Heart left ventricle (tissue), 16 donors: Measurements from ENCODE around the gene CD300LG. TPM values are rescaled to one million over a fixed set of nuclear protein-coding genes. Genes with fewer than 3 reads are reported as not detected.

Experiments used
- ATAC-seq, 4 donors: fragments of 200-7000 bp; cut with Tn5 transposase; one replicate each; pipeline ENCODE4 v1.9.1; 2020 to 2022; ENCODE audit warnings: moderate library complexity in 4 of 4, mild to moderate bottlenecking in 3 of 4, moderate number of reproducible peaks in 1 of 4
- DNase-seq, 5 donors: peaks; one replicate each; pipeline ENCODE4 v3.0.0-alpha.2; 2020
- H3K27ac ChIP-seq, 12 donors: fragments of 200-600 bp; sonication (generic) in 4 of 12; one replicate each; pipeline versions ENCODE4 v1.5.0 to v1.8.0; 2016 to 2022; ENCODE audit warnings: mild to moderate bottlenecking in 2 of 12
- H3K27me3 ChIP-seq, 9 donors: fragments of 200-600 bp; sonication (generic) in 2 of 9; one replicate each; pipeline versions ENCODE4 v1.5.1 to v1.8.0; 2016 to 2022; ENCODE audit warnings: mild to moderate bottlenecking in 3 of 9
- H3K36me3 ChIP-seq, 9 donors: fragments of 200-600 bp; sonication (generic) in 2 of 9; one replicate each; pipeline versions ENCODE4 v1.5.0 to v1.8.0; 2018 to 2022; ENCODE audit warnings: mild to moderate bottlenecking in 2 of 9
- H3K4me1 ChIP-seq, 12 donors: fragments of 200-600 bp; sonication (generic) in 4 of 12; one replicate each; pipeline versions ENCODE4 v1.5.0 to v1.8.0; 2016 to 2022; ENCODE audit warnings: mild to moderate bottlenecking in 3 of 12
- H3K4me3 ChIP-seq, 12 donors: fragments of 200-600 bp; sonication (generic) in 4 of 12; one replicate each; pipeline versions ENCODE4 v1.5.0 to v1.8.0; 2017 to 2022; ENCODE audit warnings: mild to moderate bottlenecking in 9 of 12, moderate library complexity in 4 of 12
- H3K9me3 ChIP-seq, 12 donors: fragments of 200-600 bp; sonication (generic) in 4 of 12; one replicate each; pipeline versions ENCODE4 v1.5.0 to v1.8.0; 2016 to 2022; ENCODE audit warnings: mild to moderate bottlenecking in 1 of 12
- CTCF ChIP-seq, 12 donors: fragments of 200-600 bp; sonication (generic) in 4 of 12; IDR thresholded peaks; one replicate each; pipeline versions ENCODE4 v1.5.0 to v1.8.0; 2018 to 2022; ENCODE audit warnings: antibody characterized with exemption in 12 of 12, mild to moderate bottlenecking in 5 of 12
- POLR2A ChIP-seq, 2 donors: fragments of 450-650 bp; IDR thresholded peaks; one replicate each; pipeline ENCODE4 v1.6.1; 2017; ENCODE audit warnings: antibody characterized with exemption in 2 of 2, mild to moderate bottlenecking in 2 of 2, moderate library complexity in 2 of 2
- WGBS, 4 donors: extraction: QIAGEN DNeasy Blood & Tissue Kit in 2 of 4; methylation state at CpG; one replicate each; pipeline versions ENCODE4 v1.1.5 to v1.1.7; 2013 to 2018; 5-methylcytosine and 5-hydroxymethylcytosine counted together
- intact Hi-C, 10 donors: fragments of 100-400 bp; cut with DNase I; formaldehyde crosslinking; loops; one replicate each; pipeline versions ENCODE4 v1.11.1 to v1.14.2; 2022
- polyA plus RNA-seq, 2 donors: library from polyadenylated mRNA; stranded (reverse); fragments of 200-250 nt; gene quantifications; one replicate each; pipeline ENCODE4 v1.2.3, GENCODE V29; 2013
- total RNA-seq, 9 donors: library from RNA; depleted of rRNA in 2 of 9; stranded (reverse); fragments of >200 nt in 2 of 9; fragmentation: NEBNext Ultra II Directional in 3 of 9; extraction: Animal tissue kit (Norgen Biotek cat#: 25700) in 3 of 9; gene quantifications; one replicate each; pipeline versions ENCODE4 v1.1.0 to v1.2.4, GENCODE V29; 2016 to 2023
- donor health status: ischemic (EF 13 %, LVEDD 7.1; RV severe dilation, severe dysfunction).
- donor health status: healthy with polysubstance abuse.
- donor health status: DM: no; HTN: yes; CAD: no.
- donor health status: DM: no; HTN: no; CAD: no.
- donor health status: ischemic (EF 25% LVEDD 6.9; RV normal size, moderate dysfunction).
- donor health status: ischemic (EF 25% LVEDD 5.7; RV mildly dilated, moderate dysfunction).
- donor health status: healthy.
- donor health status: DM: yes; HTN: yes; CAD: no.
- donor health status: ischemic (EF 35%, LVEDD 5.7; RV mildly dilated, moderate dysfunction).
- donor health status: nonischemic (EF 11% LVEDD 7.7; RV severe dilation, severe dysfunction).
- donor health status: DM: yes; HTN: yes; CAD: no.
- donor health status: PGD.
- donor health status: ischemic (EF 29% LVEDD 5.4; RV normal size, mild dysfunction).
- donor health status: nonischemic (EF 23%, LVEDD 6.1; RV moderate dilation, normal function).

CD300LG gene
- total and polyA plus RNA-seq, 11 donors = 7.3 to 85.8 (median 19.9) TPM

GRCh38 chr17:43881758-43882505 is 35.0 kb downstream of the CD300LG start:
- intact Hi-C loops = loop anchor here in 2 of 10 donors (10.0 kb wide), 2 partner anchors 57 to 123 kb away; partner anchors contain the start of gene NAGS (in 1 of the 2)
- Histone ChIP-seq H3K27me3 (no peaks in the 10 kb centered on the region), H3K27ac (no peak overlapping the region), H3K9me3 (no peaks in the 10 kb centered on the region), H3K4me3 (no peak overlapping the region), H3K4me1 (peaks cover 0 to 18% (median 4%) of the 10 kb centered on the region in 12 donors), H3K36me3 (peaks cover 0 to 30% (median 3%) of the 10 kb centered on the region in 9 donors)
- no peak for TF ChIP-seq POLR2A (IDR thresholded peaks at IDR 0.05)
- TF ChIP-seq CTCF (IDR thresholded peaks at IDR 0.05) = no peak
- WGBS, 4 donors = 93 to 94% (median 93%) methylated on average over 16 to 27 of the region's 27 CpGs
- ATAC-seq = no peak
- DNase-seq = no peak

GRCh38 chr17:43882761-43883415 is 35.9 kb downstream of the CD300LG start:
- DNase-seq (no peak), ATAC-seq (no peak)
- no peaks in the 10 kb centered on the region for H3K27me3 ChIP-seq
- H3K4me3 ChIP-seq = no peak overlapping the region
- intact Hi-C loops = loop anchor here in 2 of 10 donors (10.0 kb wide), 2 partner anchors 58 to 122 kb away; partner anchors contain the start of gene NAGS (in 1 of the 2)
- 89 to 93% (median 90%) methylated on average over 13 to 14 of the region's 14 CpGs for WGBS, 4 donors
- H3K9me3 ChIP-seq = no peaks in the 10 kb centered on the region
- no peak overlapping the region for H3K27ac ChIP-seq
- H3K4me1 ChIP-seq = peaks cover 0 to 13% (median 4%) of the 10 kb centered on the region in 12 donors
- peaks cover 0 to 27% (median 3%) of the 10 kb centered on the region in 9 donors for H3K36me3 ChIP-seq
- TF ChIP-seq CTCF (IDR thresholded peaks at IDR 0.05) = no peak
- TF ChIP-seq POLR2A (IDR thresholded peaks at IDR 0.05) = no peak

GRCh38 chr17:43888548-43888947 is 41.6 kb downstream of the CD300LG start:
- ATAC-seq = no peak
- no peak for TF ChIP-seq CTCF (IDR thresholded peaks at IDR 0.05)
- no peaks in the 10 kb centered on the region for H3K4me1 ChIP-seq
- H3K27me3 ChIP-seq = no peaks in the 10 kb centered on the region
- no peak overlapping the region for H3K4me3 ChIP-seq
- intact Hi-C loops = loop anchor here in 2 of 10 donors (10.0 kb wide), 2 partner anchors 64 to 116 kb away; partner anchors contain the start of gene NAGS (in 1 of the 2)
- DNase-seq = no peak
- H3K9me3 ChIP-seq = no peaks in the 10 kb centered on the region
- no peaks in the 10 kb centered on the region for H3K36me3 ChIP-seq
- H3K27ac ChIP-seq = no peak overlapping the region
- 60 to 71% (median 66%) methylated on average over 4 of the region's 4 CpGs for WGBS, 4 donors

GRCh38 chr17:43890240-43890639 is 43.3 kb downstream of the CD300LG start:
- no peak for ATAC-seq
- Histone ChIP-seq H3K36me3 (peaks cover 0 to 8% (median 0%) of the 10 kb centered on the region in 9 donors), H3K27ac (no peak overlapping the region), H3K27me3 (no peaks in the 10 kb centered on the region), H3K9me3 (no peaks in the 10 kb centered on the region), H3K4me1 (no peaks in the 10 kb centered on the region), H3K4me3 (no peak overlapping the region)
- DNase-seq = no peak
- TF ChIP-seq POLR2A (IDR thresholded peaks at IDR 0.05) = no peak
- no peak for TF ChIP-seq CTCF (IDR thresholded peaks at IDR 0.05)
- WGBS, 4 donors = 87 to 99% (median 97%) methylated on average over 1 of the region's 1 CpG
- intact Hi-C loops = no loop called here
